HepG2 (cell line): ENCODE results near the gene PLAAT3.

ENCODE experiments used
- CTCF ChIP-seq: sonication (generic); formaldehyde crosslinking; IDR thresholded peaks from 2 replicates; pipeline ENCODE4 v1.5.0; 2020; ENCODE audit warnings: mild to moderate bottlenecking, missing genetic modification reagents, moderate library complexity
- ELF1 ChIP-seq: sonication (generic); formaldehyde crosslinking; IDR thresholded peaks from 2 replicates; pipeline ENCODE4 v1.4.0; 2020; ENCODE audit warnings: missing genetic modification reagents
- FOXO4 ChIP-seq: sonication (generic); formaldehyde crosslinking; conservative IDR thresholded peaks from 2 replicates; pipeline ENCODE4 v1.8.1; 2023; ENCODE audit warnings: missing genetic modification reagents
- SMAD9 ChIP-seq: sonication (generic); formaldehyde crosslinking; IDR thresholded peaks from 2 replicates; pipeline ENCODE4 v1.5.1; 2020; ENCODE audit warnings: mild to moderate bottlenecking, missing genetic modification reagents
- SP2 ChIP-seq: sonication (generic); formaldehyde crosslinking; IDR thresholded peaks from 2 replicates; pipeline ENCODE4 v1.5.1; 2020; ENCODE audit warnings: mild to moderate bottlenecking, missing genetic modification reagents
- TF ChIP-seq, protein P1 (sequence below): sonication (generic); formaldehyde crosslinking; conservative IDR thresholded peaks from 2 replicates; pipeline ENCODE4 v1.4.0; 2020; ENCODE audit warnings: missing genetic modification reagents
- TF ChIP-seq, protein P2 (sequence below): IDR thresholded peaks from 2 replicates; pipeline ENCODE4 v1.6.1; 2012; ENCODE audit warnings: low read length, improper control_type of control experiment
- TF ChIP-seq, protein P3 (sequence below): sonication (generic); formaldehyde crosslinking; IDR thresholded peaks from 2 replicates; pipeline ENCODE4 v1.4.0; 2020; ENCODE audit warnings: missing genetic modification reagents

- TF ChIP-seq, protein P1, sequence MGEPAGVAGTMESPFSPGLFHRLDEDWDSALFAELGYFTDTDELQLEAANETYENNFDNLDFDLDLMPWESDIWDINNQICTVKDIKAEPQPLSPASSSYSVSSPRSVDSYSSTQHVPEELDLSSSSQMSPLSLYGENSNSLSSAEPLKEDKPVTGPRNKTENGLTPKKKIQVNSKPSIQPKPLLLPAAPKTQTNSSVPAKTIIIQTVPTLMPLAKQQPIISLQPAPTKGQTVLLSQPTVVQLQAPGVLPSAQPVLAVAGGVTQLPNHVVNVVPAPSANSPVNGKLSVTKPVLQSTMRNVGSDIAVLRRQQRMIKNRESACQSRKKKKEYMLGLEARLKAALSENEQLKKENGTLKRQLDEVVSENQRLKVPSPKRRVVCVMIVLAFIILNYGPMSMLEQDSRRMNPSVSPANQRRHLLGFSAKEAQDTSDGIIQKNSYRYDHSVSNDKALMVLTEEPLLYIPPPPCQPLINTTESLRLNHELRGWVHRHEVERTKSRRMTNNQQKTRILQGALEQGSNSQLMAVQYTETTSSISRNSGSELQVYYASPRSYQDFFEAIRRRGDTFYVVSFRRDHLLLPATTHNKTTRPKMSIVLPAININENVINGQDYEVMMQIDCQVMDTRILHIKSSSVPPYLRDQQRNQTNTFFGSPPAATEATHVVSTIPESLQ (CRISPR knock-in tag): no peak
- no peak for TF ChIP-seq FOXO4 (CRISPR knock-in tag)
- TF ChIP-seq, protein P2, sequence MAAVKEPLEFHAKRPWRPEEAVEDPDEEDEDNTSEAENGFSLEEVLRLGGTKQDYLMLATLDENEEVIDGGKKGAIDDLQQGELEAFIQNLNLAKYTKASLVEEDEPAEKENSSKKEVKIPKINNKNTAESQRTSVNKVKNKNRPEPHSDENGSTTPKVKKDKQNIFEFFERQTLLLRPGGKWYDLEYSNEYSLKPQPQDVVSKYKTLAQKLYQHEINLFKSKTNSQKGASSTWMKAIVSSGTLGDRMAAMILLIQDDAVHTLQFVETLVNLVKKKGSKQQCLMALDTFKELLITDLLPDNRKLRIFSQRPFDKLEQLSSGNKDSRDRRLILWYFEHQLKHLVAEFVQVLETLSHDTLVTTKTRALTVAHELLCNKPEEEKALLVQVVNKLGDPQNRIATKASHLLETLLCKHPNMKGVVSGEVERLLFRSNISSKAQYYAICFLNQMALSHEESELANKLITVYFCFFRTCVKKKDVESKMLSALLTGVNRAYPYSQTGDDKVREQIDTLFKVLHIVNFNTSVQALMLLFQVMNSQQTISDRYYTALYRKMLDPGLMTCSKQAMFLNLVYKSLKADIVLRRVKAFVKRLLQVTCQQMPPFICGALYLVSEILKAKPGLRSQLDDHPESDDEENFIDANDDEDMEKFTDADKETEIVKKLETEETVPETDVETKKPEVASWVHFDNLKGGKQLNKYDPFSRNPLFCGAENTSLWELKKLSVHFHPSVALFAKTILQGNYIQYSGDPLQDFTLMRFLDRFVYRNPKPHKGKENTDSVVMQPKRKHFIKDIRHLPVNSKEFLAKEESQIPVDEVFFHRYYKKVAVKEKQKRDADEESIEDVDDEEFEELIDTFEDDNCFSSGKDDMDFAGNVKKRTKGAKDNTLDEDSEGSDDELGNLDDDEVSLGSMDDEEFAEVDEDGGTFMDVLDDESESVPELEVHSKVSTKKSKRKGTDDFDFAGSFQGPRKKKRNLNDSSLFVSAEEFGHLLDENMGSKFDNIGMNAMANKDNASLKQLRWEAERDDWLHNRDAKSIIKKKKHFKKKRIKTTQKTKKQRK: no peak
- no peak for TF ChIP-seq CTCF (CRISPR knock-in tag)
- TF ChIP-seq ELF1 (CRISPR knock-in tag): no peak
- no peak for TF ChIP-seq SP2 (CRISPR knock-in tag)
- no peak for TF ChIP-seq SMAD9 (CRISPR knock-in tag)
- TF ChIP-seq, protein P3, sequence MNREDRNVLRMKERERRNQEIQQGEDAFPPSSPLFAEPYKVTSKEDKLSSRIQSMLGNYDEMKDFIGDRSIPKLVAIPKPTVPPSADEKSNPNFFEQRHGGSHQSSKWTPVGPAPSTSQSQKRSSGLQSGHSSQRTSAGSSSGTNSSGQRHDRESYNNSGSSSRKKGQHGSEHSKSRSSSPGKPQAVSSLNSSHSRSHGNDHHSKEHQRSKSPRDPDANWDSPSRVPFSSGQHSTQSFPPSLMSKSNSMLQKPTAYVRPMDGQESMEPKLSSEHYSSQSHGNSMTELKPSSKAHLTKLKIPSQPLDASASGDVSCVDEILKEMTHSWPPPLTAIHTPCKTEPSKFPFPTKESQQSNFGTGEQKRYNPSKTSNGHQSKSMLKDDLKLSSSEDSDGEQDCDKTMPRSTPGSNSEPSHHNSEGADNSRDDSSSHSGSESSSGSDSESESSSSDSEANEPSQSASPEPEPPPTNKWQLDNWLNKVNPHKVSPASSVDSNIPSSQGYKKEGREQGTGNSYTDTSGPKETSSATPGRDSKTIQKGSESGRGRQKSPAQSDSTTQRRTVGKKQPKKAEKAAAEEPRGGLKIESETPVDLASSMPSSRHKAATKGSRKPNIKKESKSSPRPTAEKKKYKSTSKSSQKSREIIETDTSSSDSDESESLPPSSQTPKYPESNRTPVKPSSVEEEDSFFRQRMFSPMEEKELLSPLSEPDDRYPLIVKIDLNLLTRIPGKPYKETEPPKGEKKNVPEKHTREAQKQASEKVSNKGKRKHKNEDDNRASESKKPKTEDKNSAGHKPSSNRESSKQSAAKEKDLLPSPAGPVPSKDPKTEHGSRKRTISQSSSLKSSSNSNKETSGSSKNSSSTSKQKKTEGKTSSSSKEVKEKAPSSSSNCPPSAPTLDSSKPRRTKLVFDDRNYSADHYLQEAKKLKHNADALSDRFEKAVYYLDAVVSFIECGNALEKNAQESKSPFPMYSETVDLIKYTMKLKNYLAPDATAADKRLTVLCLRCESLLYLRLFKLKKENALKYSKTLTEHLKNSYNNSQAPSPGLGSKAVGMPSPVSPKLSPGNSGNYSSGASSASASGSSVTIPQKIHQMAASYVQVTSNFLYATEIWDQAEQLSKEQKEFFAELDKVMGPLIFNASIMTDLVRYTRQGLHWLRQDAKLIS (CRISPR knock-in tag): no peak
Measured at GRCh38 chr11:63660972-63661371, 46.7 kb upstream of the PLAAT3 start.
